ENCODE data around the gene XPO6.

The XPO6 gene

DNA sequence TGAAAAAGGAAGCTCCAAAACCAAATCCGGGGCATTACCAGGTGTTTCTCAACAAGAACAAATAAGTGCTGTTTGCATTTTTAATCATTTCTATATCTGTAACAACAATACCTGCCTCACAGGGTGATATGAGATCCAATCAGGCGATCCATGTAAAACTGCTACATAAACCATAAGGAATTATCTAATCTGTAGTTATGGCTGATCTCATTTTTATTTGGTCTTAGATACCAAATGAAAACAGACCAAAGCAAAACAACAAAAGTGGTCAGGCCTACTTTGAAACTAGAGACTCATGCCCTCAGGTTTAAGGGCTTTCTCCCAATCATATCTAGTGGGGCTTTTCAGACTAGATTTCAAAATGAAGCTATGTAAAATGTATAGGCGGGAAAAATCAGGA lies 28.3 kb downstream of the XPO6 start:
- no peak for DNase-seq (ENCODE audit: low read depth)

DNA sequence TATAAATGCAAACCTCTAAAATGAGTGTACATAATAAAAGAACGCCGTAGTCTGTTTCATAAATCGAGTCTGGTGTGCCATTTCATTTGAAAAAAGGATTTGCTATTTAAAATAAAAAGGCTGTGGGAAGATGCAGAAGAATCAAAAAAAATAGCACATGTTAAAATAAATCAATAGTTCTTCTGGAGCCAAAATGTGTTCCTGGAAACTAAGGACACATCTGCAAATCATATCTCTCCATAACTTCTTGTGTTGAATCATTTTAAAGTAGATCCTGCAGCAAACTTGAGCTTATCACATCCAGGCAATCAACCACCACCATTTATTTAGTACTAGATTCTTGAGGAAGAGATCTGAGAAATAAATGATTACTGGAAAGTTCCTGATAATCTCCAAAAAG lies 29.0 kb downstream of the XPO6 start:
- no peak for DNase-seq (ENCODE audit: low read depth)

DNA sequence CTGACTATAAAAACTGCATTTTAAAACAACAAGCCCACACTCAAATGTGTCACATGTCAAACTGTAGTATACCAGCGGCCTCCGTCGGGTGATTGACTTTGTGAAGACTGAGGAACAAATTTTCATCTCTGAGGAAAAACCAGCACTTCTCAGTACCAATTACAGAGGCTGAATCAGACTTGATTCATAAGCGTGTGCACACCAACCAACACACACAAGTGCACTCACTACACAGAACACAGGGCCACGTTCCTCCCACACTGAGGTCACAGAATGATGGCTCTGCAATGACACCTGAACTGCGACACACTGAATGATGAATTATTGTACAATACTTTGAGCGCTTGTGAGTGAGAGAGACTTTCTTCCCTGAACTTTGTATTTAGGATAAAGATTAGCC lies 29.6 kb downstream of the XPO6 start:
- DNase-seq (ENCODE audit: low read depth), result no peak

- DNase-seq (ENCODE audit: low read depth), result no peak
These were observed 30.2 kb downstream of the XPO6 start for GRCh38 chr16:28181515-28181914.

GRCh38 chr16:28180655-28181460 lies 30.9 kb downstream of the XPO6 start:
- no peak for DNase-seq (ENCODE audit: low read depth)

DNA sequence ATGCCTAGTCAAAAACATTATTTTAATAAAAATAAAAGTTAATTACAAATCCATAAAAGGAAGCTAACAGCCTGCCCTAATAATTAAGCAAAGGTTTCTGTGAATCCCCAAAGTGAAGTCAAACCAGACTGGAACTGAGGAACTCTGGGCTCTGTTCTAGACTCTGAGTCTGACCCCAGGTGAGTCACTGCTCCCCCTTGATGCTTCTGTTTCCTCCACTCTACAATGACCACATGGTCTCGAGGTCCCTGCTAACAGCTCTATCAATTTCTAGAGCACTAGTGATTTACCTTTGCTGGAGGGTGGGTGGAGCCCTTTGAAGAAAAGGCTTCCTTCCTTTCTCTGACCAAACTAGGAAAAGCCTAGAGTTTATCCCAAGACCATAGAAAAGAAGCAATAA lies 32.4 kb downstream of the XPO6 start:
- DNase-seq (ENCODE audit: low read depth), result no peak

GRCh38 chr16:28175715-28176114 lies 36.0 kb downstream of the XPO6 start:
- no peak for DNase-seq (ENCODE audit: low read depth)

- no peak for DNase-seq (ENCODE audit: low read depth)
These were observed 39.4 kb downstream of the XPO6 start for GRCh38 chr16:28172336-28172735.

GRCh38 chr16:28171816-28172215 lies 39.9 kb downstream of the XPO6 start:
- no peak for DNase-seq (ENCODE audit: low read depth)

DNA sequence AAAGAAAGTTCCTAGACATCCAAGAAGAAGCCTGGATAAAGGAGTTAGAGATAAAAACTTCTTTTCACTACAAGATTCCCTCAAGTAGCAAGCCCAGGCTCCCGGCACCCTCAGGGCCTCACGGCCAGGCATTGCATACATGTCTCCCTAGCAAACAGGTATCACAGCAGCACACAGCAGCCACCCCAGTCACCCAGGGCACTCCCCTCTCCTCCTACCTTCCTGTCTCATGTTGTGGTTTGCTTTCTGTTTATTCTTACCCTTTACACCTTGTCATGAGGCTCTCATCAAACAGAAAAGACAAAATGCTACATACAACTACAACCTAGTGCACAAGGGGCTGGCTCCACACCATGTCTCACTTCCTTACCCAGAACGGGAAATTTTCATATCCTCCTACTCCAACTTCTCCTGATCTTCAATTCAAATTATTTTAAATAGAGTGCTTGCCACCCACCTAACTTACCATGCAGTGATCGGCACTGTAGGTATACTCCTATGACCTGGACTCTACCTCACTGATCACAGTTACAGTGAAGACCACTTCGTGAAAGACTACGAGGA lies 42.7 kb downstream of the XPO6 start:
- peak; percentile 20 for DNase-seq (ENCODE audit: low read depth)

DNA sequence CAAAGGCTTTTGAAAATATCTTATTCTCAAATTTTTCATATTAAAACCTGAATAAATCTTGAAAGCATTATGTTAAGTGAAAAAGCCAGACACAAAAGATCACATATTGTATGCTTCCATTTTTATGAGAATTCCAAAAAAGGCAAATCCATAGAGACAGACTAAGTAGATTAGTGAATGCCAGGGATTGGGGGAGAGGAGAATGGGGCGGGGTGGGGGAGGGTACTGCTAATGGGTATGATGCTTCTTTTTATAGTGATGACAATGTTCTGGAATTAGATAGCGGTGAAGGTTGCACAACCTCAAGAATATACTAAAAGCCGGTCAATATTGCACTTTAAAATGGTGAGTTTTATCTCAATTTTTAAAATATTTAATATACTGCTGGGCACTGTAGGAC lies 44.0 kb downstream of the XPO6 start:
- DNase-seq (ENCODE audit: low read depth), result no peak

DNA sequence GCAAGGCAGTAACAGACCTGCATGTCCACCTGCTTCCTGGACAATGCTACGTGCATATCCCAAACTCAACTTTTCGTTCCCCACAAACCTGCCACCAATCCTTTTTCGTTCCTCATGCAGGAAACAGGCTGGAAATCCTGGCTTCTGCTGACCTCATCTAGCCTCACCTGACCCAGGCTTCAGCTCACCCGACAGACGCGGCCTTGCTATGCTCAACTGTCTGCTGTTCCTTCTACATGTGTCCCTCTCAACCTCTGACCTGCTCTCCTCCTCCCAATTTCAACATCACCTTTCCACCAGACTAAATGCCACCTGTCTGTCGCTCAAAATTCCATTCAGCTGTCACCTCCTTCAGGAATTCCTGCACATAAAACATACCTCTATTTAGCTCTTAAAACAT lies 44.5 kb downstream of the XPO6 start:
- no peak for DNase-seq (ENCODE audit: low read depth)

- DNase-seq (ENCODE audit: low read depth), result no peak
These were observed 45.2 kb downstream of the XPO6 start for GRCh38 chr16:28166394-28167208.

DNA sequence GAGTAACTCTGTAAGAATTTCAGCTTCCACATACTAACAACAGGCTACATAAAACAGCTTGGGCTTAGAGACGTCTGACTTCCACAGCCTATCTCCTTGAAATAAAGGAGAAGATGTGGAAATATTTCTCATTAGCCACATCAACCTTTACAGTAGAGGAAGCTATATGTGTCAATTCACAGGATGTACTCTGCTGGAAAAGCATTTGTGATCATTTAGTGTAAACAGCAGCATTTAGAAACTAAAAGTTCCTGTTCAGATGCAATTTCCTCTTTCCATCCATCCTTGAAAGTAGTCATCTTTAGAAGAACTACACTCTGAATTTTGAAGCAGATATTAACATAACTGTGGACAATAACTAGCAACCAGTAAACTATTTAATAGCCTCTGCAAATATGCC lies 46.2 kb downstream of the XPO6 start:
- DNase-seq (ENCODE audit: low read depth), result no peak

DNA sequence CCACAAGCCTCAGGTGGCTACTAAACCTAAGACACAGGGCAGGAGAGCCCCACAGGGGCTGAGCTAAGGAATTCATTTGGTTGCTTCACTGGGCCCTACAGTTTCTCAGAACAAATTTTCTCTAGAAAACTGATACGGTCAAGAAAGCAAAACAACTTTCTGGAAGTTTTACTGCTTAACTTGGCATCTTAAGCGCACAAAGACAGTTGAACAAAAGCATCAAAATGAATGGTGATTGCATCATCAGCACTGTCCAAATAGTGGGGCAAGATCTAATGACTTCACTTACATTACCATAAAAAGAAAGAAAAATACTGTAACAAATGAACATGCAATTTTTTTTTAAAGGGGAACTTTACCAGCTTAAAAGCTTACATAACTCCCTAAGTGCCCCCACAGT lies 47.6 kb downstream of the XPO6 start:
- DNase-seq (ENCODE audit: low read depth), result no peak

DNA sequence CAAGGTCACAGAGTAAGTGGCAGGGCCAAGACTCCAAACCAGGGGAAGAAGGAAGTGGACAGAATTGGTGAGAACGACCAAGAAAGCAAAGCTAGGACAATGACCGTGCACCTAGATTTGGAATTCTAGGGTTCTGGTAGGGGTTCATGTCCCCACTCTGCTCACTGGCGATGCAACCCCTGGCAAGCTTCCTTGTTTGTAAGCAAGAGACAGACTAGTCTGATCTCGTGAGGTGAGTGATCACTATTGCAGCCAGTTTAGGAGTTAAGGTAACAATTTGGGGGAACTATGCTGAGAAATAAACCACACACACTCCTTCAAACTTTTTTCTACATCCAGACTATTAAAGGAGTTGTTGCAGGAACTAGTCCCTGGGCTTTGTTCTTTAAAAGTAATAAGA lies 48.1 kb downstream of the XPO6 start:
- no peak for DNase-seq (ENCODE audit: low read depth)

GRCh38 chr16:28162326-28162877 lies 49.4 kb downstream of the XPO6 start:
- no peak for DNase-seq (ENCODE audit: low read depth)

- DNase-seq (ENCODE audit: low read depth), result no peak
These were observed 50.1 kb downstream of the XPO6 start for GRCh38 chr16:28161626-28162025.

DNA sequence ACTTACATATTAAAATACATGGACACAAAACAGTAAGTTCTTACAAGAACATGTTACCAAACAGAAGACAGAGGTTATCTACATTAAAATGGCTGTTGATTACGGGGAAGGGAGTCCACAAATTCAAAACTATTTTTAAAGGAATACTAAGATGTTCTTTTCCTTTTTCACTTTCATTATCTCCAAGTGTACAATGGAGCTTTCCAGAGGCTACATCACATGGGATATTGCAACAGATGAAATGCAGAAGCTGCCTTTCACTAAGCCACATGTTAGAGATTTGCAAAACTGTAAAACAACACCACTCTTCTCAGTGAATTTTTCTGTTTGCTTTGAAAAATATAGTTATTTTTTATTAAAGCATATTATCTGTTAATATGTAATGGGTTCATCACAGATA lies 53.6 kb downstream of the XPO6 start:
- no peak for DNase-seq (ENCODE audit: low read depth)

DNA sequence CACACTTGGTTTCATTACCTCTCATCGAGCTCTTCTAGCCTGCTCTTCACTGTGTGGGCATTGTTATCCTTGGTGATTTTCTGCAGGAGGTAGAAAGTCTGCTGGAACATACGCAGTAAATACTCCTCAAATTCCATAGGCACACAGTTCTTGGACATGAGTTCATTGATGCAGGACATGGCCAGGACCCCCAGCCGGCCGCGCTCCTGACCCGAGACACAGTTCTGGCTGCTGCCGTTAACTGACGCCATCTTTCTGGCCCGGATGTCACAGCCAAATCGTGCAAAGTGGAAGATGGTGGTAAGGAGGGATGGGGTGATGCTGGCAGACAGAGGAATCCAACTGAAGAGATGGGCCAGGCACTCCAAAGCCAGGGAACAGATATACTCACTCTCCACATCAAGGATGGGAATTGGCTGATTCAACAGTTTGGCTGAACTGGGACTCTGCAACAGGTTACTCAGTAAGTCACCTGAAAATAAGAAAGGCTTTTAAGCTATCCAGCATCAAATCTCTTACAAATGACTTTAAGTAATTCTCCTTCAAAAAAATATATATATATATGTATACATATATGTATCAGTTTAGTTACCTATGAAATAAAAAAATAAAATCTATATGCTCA lies 55.6 kb downstream of the XPO6 start:
- no peak for DNase-seq (ENCODE audit: low read depth)

DNA sequence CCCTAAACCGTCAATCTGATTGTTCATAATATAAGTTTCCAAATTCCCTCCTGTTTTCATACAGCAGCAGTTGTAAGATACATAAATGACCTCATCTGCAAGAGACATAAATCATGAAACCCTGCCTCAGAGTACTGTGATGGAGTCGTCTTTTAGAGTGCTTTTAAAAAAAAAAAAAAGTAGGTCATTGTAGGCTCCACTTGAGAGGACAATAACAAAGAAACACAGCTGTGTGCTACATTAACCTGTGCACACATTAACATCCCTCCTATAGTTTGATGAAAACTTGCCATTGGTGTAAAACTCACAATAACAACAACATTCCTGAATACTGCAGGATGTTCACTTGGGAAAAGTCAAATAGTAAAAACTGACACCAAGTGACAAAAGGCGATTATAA lies 56.5 kb downstream of the XPO6 start:
- no peak for DNase-seq (ENCODE audit: low read depth)

- no peak for DNase-seq (ENCODE audit: low read depth)
These were observed 60.6 kb downstream of the XPO6 start for GRCh38 chr16:28151180-28151579.

Data from stimulated activated CD8-positive, alpha-beta memory T cell treated with anti-CD3 and anti-CD28 coated beads, Interleukin-15, amount 100 ng/mL, for 1 hour (primary cell).